GM19193 (cell line): Measurements from ENCODE around the gene RCC2.

ENCODE experiments used
- POLR2A ChIP-seq: IDR thresholded peaks from 4 replicates; pipeline ENCODE4 v1.6.1; 2011; ENCODE audit not compliant: insufficient read depth, insufficient read length; ENCODE audit errors: extremely low read depth

Gene RCC2

DNA sequence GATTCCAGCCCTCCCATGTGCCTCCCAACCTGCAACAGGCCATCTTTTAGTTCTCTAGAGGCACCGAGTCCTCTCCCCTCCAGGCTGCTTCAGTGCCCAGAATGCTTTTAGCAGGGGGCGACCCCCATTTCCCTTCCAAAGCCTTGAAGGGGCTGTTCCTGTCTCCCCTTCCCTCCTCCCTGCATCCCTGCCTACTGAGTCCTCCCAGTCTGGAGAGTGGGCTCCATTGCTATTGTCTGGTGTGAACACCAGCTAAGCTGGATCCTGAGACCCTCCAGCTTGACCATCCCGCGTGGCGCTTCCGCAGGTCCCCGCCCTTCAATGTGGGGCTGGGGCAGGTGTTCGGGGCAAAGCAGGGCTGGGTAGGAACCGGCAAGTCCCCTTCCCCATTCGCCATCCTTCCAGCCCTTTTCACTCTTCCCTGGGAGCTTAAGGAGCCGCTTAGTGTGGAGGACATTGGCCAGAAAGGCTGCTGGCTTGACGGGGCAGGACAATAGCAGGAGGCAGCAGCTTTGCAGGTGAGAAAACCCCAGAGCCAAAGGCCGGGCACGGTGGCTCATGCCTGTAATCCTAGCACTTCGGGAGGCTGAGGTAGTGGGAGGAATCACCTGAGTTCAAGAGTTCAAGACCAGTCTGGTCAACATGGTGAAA is 35.3 kb downstream of the RCC2 start:
- TF ChIP-seq POLR2A, result no peak

DNA sequence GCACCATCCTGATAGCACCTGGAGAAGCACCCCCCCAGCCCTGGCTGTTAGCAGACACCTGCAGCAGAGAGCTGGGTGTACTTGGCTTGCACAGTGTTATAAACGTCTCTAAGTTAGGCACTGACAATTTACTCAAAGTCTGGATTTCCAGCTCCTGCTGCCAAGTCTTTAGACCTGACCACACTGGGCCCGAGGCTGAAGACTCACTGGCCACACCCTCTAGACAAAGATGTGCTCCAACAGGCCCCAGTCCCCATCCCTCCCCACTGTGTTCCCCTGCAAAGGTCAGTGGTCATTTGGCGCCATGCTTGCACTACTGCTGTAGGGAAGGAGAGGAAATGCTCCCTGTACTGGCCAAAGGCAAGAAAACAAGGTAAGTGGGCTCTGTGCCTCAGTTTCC is 36.4 kb downstream of the RCC2 start:
- TF ChIP-seq POLR2A, result no peak

DNA sequence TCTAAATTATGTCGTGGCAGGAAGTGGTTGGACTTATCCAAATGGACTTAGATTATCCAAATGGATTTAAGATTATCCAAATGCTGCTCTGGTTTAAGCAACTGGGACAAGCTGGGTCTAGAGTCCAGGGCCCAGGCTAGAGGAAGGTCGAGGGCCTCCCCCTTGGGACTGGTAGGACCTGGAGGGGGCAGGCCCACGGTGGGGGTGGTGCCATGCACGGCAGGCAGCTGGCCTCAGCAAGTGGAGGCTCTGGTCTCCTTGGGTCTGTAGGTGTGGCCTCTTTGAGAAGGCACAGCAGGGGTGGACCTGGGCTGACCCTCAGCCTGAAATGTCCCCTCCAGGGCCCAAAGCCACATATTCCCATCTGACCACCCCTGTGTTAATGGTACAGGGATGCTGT is 37.6 kb downstream of the RCC2 start:
- TF ChIP-seq POLR2A, result no peak

DNA sequence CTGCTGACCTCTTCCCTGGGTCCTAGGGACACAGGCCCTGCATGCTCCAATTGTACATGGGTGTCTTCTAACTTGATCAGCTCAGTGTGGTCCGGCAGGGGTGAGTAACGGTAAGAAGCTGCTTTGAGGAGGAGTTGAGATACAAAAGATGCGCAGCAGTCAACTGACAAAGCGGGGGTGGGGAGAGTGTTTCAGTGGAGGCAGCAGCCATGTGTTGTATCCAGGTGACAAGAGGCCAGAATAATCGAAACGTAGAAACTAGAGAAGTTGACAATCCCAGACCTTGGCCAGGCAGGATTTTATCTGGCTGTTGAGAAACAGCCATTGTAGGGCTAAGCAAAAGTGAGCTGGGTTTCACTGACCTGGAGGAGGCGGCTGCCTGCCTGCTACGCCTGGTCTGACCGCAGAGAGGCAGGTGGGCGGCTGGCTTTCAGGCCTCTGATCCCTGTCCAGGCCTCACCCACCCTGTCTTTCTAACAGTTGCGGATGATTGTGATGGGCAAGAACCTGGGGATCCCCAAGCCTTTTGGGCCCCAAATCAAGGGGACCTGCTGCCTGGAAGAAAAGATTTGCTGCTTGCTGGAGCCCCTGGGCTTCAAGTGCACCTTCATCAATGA is 38.6 kb downstream of the RCC2 start:
- no peak for TF ChIP-seq POLR2A

DNA sequence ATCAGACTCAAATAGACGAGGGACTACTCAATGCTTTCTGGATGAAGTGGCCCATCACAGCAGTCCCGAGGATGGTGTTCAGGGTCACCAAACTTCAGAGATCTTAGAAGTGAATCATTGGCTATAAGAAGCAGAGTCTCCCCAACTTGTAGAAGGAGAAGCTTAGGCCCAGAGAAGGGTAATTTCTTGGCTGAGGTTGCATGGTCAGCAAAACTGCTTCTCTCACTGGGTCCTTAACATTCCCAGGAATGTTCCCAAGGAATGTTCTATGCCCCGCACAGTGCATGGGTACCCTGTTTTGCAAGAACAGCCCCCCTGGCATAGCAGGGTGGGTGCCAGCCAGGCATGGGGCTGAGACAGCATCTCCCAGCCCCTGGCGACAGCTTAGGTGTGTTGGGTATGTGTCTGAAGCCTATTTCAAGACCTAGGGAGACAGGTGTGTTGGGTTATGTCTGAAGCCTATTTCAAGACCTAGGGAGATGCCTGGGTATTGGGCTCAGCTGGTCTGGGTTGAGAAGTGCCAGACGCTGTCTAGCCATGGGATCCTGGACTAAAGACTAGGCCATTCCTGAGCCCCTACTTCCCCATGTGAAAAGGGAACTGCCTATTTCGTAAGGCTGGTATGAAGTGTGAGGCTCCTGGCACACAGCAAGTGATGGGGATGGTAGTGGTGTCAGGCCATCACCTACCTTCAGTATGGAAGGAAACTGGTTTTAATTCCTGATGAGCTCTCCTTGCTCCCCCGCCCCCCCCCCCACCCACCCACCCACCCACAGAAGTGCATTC is 41.4 kb downstream of the RCC2 start:
- TF ChIP-seq POLR2A, result no peak

DNA sequence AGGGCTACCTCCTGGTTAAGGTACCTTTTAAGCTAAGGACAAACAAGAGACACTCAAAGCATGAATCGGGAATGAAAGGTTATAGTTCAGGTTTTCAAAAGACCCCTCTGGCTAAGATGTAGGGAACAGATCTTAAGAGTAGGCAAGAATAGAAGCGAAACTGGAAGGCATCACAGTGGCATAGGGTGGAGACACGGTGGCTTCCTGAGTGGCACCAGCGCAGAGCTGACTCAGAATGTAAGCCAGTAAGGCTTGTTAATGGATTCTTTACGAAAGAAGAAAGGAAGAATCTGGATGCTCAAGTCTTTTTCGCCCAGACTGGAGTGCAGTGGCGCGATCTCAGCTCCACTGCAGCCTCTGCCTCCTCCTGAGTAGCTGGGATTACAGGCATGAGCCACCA is 46.2 kb downstream of the RCC2 start:
- TF ChIP-seq POLR2A, result no peak

DNA sequence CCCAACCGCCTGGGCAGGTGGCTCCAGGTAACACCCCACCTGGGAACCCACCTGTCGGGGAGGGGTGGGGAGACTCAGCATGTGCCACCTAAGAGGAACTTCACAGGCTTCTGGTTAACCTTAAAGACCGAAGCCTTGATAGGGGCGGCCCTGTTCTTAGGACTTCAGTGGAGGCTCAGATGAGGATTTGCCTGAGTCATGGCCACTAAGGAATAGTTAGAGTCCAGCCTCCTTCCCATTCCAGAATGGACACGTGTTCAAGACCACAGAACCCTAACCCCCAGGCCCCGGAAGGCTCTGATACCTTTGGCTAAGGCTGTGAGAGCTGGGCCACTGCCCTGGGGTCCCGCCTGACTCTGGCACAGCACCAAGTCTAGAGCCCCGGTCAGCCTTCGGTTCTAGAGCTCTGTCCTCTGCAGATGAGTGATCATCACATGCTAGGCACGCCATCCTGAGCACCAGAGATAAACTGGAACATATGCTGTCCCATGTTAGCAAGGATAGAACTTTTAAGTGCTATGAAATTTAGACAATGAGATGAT is 47.2 kb downstream of the RCC2 start:
- TF ChIP-seq POLR2A, result no peak

- TF ChIP-seq POLR2A, result no peak
Observed at GRCh38 chr1:17381161-17381560, 58.3 kb downstream of the RCC2 start.

DNA sequence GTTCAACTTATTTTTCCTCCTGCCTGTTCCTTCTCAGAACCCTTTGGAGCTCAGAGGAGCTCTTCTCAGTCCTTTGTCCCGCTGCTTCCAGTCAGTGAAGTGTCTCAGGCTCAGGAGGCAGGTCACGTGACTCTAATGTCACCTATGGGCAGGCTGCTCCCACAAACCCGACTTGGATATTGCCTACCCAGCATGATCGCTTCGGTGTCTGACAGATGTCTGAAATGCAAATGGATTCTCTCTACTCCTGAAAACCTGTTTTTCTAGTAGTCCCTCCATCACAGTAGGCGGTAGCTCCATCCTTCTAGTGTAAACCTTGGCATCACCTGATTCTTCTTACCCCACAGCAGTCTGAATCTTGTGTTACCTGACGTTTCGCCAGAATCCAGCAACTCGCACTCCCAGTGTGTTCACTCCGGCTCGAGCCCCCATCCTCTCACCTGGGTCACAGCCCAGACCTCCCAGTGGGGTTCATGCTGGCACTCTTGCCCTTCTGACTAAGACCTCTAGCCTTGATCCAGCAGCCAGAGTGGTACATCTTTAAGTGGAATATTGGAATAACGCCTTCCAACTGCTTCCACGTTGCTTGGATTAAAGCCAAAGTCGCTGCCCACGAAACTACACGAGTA is 62.0 kb downstream of the RCC2 start:
- TF ChIP-seq POLR2A, result no peak

DNA sequence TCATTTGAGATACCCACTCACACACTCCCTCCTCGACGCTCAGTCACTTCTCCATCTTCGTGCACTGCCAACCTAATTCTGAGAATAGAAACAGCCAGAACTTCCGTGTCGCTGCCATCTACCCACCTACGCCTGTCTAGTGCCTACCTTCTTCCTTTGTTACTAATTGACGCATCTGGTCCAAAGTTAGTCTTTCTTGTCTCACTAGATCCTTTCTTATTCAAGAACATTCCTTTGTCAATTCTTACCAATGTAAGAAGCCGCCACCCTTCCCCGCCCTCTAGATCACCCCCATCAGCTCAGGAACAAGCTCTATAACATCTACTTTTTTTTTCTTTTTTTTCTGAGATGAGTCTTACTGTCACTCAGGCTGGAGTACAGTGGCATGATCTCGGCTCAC is 63.8 kb downstream of the RCC2 start:
- TF ChIP-seq POLR2A, result no peak

GRCh38 chr1:17372955-17373354 is 66.5 kb downstream of the RCC2 start:
- no peak for TF ChIP-seq POLR2A

- TF ChIP-seq POLR2A, result no peak
Observed at GRCh38 chr1:17371896-17372295, 67.6 kb downstream of the RCC2 start, which contains the start of gene PADI6. TSS of gene PADI6 (plus strand) at chr1:17372196. CDS start at chr1:17372246, 50 bp downstream.

GRCh38 chr1:17370618-17371017 is 68.9 kb downstream of the RCC2 start:
- no peak for TF ChIP-seq POLR2A

DNA sequence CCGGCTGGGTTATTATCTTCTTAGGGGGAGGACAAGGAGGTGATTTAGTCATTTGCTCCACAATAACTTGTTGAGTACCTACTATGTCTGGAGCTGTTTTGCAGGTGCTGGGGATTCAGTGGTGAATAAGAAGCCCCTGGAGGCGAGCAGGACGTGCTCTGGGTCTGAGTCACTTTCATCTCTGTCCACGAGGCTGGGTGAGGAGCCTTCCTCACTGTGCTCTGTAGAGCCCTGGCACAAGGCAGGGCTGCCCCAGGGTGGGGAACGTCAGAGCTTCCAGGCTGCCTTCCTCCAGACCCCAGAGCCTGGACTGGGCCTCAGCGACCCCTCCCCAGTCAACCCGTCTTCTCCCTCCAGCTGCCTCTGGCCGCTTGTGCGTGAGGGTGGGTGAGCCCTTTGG is 70.0 kb downstream of the RCC2 start:
- TF ChIP-seq POLR2A, result no peak

GRCh38 chr1:17365293-17365692 is 74.2 kb downstream of the RCC2 start:
- TF ChIP-seq POLR2A, result no peak

GRCh38 chr1:17363771-17364170 is 75.7 kb downstream of the RCC2 start:
- no peak for TF ChIP-seq POLR2A

- no peak for TF ChIP-seq POLR2A
Observed at GRCh38 chr1:17363351-17363750, 76.1 kb downstream of the RCC2 start.
